GM19438 (cell line): ENCODE data around the gene WDR27.

Experiments
- ATAC-seq: cut with Tn5 transposase; IDR thresholded peaks from one replicate; pipeline ENCODE4 v1.9.1; 2021; ENCODE audit warnings: low read depth; ENCODE audit not compliant: unreplicated experiment

Gene WDR27

DNA sequence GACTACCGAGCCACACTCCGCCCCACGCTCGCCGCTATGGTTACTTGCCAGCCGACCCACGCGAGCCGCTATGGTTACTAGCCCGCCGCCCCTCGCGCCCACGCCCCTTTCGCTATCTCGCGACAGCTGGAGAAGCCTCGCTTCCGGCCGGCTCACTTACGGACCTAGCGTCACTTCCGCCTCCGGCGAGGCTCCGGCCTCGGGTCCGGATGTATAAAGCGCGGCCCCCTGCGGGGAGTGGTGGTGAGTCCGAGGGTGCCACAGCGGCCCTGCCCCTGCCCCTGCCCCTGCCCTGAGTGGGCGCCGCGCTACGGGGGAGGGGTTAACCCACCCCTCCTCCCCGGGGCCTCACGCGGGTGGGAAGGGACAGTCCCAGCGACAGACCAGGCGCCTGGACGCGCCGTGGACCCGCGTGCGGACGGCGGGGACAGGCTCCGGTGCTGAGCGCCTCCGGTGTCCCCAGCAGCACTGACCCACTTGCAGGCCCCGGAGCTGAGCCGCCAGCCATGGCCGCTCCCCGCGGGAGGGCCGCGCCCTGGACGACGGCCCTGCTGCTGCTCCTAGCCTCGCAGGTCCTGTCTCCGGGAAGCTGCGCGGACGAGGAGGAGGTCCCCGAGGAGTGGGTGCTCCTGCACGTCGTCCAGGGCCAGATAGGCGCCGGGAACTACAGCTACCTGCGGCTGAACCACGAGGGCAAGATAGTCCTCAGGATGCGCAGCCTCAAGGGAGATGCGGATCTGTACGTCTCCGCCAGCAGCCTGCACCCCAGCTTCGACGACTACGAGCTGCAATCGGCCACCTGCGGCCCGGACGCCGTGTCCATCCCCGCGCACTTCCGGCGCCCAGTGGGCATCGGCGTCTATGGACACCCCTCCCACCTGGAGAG lies at the start of gene WDR27, which contains the start of gene C6orf120:
Gene WDR27 (minus strand): TSS at position 76 of the 886 bp plus-strand sequence. CDS start 13,024 bp downstream, outside the sequence.
Gene C6orf120 (plus strand): TSS at position 173 of the 886 bp plus-strand sequence. CDS start 334 bp downstream, at position 507.
- ATAC-seq = peak; percentile 92

- ATAC-seq = no peak
Observed at GRCh38 chr6:169746556-169746955, 44.7 kb upstream of the WDR27 start.

DNA sequence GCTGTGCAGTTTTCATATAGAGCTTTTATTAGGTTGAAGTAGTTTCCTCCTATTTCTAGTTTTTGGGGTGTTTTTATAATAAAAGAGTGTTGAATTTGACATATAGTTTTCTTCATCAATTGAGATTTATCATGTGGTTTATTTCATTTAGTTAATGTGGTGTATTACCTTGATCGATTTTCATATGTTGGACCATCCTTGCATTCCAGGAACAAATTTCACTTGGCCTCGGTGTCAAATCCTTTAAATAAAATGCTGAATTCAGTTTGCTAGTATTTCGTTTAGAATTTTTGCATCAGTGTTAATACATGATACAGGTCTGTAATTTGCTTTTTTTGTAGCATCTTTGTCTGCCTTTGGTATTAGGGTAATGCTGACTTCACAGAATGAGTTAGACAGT lies 43.6 kb upstream of the WDR27 start:
- no peak for ATAC-seq

DNA sequence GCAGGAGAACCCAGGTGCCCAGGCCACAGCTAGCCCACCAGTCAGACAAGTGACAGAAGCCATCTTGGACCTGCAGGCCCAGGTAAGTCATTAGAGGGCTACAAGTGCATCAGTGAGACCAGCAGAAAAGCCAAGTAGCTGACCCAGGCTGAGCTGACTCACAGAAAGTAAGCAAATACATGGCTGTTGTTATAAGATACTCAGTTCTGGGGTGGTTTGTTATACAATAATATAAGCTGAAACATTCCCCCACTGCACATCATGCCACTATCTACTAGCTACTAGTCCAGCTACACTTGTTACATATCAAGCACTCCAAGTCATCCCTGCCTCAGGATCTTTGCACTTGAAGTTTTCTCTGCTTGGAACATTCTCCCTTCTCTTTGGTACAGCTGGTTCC lies 39.5 kb upstream of the WDR27 start:
- no peak for ATAC-seq

DNA sequence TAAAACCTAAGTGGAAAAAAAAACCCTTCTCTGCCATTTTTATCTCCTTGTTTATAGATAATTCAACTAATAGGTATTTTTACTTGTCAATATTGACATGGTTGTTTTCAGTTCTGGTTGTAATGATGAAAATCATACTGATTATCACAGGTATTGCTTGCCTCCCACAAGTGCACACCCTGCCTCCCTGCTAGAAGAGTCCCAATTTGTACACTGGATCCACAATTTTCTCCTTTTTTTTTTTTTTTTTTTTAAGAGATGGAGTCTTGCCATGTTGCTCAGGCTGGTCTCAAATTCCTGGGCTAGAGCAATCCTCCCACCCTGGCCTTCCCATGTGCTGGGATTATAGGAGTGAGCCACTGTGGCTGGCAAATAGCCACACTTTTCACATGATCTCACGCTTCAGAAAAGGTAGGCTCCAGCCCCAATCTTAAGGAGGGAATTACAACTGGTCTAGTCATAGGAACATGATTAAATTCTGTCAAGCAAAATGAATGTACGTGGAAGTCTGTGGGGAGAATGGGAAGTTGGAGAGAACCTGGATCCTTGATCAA lies 37.2 kb upstream of the WDR27 start:
- ATAC-seq = no peak

GRCh38 chr6:169738204-169738975 lies 36.6 kb upstream of the WDR27 start:
- ATAC-seq = no peak

GRCh38 chr6:169729961-169730360 lies 28.1 kb upstream of the WDR27 start:
- no peak for ATAC-seq

DNA sequence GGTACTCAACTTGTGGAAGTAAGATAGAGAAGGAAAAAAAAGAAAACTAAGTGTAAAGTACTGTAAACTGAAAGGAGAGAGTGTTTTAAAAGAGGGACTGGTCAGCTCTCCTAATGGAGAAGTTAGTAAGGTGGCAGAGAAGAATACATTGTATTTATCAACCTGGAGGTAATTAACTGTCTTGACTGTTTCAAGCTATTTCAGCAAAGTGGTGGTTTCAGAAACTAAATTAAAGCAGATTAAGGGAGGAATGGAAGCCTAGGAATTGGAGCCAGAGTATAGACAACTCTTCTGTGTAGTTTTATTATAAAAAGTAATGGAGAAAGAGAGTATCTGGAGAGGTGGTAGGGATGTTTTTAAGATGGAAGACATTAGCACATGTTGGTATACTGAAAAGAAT lies 25.1 kb upstream of the WDR27 start:
- ATAC-seq = no peak

- ATAC-seq = no peak
Observed at GRCh38 chr6:169726049-169726400, 24.2 kb upstream of the WDR27 start.

DNA sequence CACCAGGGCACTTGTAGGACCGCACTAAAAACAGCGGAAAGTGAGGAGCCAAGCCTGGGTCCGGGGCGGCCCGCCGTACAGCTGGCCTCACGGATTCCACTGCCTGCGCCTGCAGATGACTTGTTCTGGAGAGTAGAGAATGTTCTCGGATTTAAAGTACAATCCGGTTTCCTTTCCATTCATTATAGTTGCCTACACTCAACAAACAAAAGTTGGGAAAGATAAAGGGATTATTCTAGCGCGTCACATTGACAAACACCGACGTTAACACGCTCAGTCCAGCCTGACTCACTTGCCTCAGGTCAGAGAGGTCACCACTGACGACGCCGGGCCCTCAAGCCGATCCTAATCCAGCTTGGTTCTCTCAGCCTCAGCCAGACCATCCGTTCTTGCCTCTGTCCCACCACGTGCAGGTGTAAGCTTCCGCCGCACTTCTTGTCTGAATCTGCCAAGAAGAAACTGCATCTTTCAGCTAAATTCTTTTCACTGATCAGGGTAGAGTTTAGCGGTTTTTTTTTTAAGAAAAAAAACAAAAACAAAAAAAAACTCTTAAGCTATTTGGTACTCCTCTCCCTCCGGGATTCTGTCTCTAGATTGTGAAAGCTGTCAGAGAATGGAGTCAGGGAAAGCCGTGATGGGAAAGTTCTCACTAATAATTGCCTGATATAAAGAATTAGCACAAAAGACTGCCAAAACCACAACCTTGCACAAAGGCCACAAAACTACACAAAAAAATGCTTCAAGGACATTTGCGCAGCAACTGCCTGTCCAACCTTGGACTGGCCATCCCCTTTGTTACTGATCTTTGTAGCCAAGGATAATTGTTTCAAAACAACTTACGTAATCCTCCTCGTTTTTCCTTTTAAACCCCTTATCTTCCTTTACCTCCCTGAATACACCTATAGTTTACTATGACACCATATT lies 23.6 kb upstream of the WDR27 start:
- ATAC-seq = peak; percentile 18

- peak; percentile 45 for ATAC-seq
Observed at GRCh38 chr6:169724494-169725124, 22.8 kb upstream of the WDR27 start, which contains the start of gene PHF10. TSS of gene PHF10 (minus strand) at chr6:169724500. CDS start at chr6:169723931, 569 bp downstream.

GRCh38 chr6:169723991-169724493 lies 22.2 kb upstream of the WDR27 start:
- ATAC-seq = peak; percentile 26

- peak; percentile 39 for ATAC-seq
Observed at GRCh38 chr6:169723200-169723909, 21.5 kb upstream of the WDR27 start.

- ATAC-seq = peak; percentile 17
Observed at GRCh38 chr6:169722362-169723199, 20.8 kb upstream of the WDR27 start.

DNA sequence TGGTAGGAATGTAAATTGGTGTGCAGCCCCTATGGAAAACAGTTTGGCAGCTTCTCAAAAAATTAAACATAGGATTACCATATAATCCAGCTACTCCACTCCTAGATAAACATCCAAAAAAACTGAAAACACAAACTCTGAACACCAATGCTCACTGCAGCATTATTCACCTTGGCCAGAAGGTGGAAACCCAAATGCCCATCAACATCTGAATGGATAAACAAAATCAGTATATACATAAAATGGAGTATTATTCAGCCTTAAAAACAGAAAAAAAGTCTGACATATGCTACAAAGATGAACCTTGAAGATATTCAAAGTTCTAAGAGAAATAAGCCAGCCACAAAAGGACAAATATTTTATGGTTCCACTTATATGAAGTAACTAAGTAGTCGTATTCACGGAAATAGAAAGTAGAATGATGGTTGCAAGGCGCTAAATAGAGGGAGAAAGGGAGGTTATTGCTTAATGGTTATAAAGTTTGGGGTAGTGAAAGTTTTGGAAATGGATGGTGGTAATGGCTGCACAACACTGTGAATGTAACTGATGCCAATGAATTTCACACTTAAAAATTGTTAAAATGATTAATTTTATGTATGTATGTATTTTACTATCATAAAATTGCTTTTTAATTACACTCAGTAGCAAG lies 18.5 kb upstream of the WDR27 start:
- ATAC-seq = no peak

DNA sequence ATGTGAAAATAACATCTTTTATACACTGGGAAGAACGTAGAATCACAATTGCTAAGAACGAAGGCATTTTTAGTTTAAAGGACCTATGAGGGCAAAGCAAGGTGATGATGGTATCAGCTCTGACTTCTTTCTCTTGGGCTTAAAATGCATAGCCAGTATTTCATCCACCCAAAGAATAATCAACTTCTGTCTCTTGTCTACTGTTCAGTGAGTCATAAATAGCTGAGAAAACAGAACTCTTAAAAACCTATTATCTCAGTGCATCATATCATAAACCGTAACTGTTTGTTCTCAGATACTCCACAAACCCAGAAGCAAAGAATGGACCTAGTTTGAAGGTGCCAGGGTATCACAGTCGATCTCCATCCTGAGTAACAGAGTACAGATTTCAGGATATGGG lies 17.3 kb upstream of the WDR27 start:
- no peak for ATAC-seq

DNA sequence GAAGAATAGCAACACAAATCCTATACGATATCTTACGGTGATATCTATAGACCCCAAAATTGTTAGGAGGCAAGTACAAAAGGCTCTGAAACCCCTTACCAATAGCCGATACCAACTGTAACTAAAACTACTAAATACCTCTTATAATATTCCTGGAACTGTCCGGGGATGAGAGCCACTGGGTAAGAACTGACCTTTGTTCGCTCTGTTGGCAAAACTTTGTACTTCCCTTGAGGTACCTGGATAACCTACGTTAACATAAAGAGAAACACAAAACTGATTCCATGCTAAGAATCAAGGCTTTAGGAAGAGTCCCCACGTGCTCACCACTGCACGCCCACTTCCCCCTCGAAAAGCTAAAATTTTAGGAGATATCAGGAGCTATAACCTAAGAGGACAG lies 12.8 kb upstream of the WDR27 start:
- ATAC-seq = no peak
